Measurements from ENCODE around the gene DCLK1.

GRCh38 chr13:36101157-36101556, 30.0 kb downstream of the DCLK1 start:
- TF ChIP-seq POLR2AphosphoS5 (IDR thresholded peaks at IDR 0.05; ENCODE audit: low read depth, low read length) (no peak), SIN3A (IDR thresholded peaks at IDR 0.05; ENCODE audit: borderline replicate concordance, insufficient read depth, low read length) (no peak), TAF1 (IDR thresholded peaks at IDR 0.05; ENCODE audit: borderline replicate concordance, insufficient read depth, low read length) (no peak)
